ENCODE measurements around the gene C1QL1.

C1QL1 gene

GRCh38 chr17:44960691-44961090 lies 7.4 kb downstream of the C1QL1 start:
- no peak for TF ChIP-seq ZFX (IDR thresholded peaks at IDR 0.05)
- TF ChIP-seq, protein P1, sequence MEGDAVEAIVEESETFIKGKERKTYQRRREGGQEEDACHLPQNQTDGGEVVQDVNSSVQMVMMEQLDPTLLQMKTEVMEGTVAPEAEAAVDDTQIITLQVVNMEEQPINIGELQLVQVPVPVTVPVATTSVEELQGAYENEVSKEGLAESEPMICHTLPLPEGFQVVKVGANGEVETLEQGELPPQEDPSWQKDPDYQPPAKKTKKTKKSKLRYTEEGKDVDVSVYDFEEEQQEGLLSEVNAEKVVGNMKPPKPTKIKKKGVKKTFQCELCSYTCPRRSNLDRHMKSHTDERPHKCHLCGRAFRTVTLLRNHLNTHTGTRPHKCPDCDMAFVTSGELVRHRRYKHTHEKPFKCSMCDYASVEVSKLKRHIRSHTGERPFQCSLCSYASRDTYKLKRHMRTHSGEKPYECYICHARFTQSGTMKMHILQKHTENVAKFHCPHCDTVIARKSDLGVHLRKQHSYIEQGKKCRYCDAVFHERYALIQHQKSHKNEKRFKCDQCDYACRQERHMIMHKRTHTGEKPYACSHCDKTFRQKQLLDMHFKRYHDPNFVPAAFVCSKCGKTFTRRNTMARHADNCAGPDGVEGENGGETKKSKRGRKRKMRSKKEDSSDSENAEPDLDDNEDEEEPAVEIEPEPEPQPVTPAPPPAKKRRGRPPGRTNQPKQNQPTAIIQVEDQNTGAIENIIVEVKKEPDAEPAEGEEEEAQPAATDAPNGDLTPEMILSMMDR (conservative IDR thresholded peaks at IDR 0.05): no peak
- H3K27ac ChIP-seq: no peak overlapping the region

DNA sequence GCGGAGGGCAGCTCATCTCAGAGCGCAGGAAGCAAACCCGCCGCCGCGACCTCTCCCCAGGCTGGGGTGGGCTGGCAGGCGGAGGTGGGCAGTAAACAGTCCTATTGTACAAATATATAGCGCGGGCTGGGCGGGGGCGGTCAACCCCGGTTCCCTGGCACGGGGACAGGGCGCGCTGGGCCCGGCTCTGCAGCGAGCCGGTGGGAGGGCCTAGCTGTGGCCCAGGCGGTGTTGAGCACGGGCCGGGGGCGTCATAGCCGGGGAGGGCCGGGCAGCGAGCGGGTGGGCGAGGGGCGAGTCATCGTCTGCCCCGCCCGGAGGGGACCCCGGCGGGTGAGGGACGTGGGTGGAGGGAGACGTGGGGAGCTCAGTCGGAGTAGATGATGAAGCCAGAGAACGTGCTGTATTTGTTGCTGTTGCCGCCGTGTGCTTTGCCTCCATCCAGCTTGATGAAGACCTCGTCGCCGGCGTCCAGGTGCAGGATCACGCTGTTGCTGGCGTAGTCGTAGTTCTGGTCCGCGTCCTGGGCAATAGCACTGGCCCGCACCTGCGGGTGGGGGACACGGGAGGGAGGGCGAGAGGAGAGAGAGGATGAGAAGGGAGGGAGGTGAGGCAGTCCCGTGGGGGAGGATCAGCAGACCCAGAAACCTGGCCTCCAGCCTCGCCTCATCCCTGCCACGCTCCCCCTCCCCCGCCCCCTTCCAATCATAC lies 8.1 kb downstream of the C1QL1 start:
- TF ChIP-seq ZFX (IDR thresholded peaks at IDR 0.05): no peak
- TF ChIP-seq, protein P1 (conservative IDR thresholded peaks at IDR 0.05): no peak
- no peak overlapping the region for H3K27ac ChIP-seq

- TF ChIP-seq, protein P1 (conservative IDR thresholded peaks at IDR 0.05): no peak
- TF ChIP-seq ZFX (IDR thresholded peaks at IDR 0.05): no peak
- H3K27ac ChIP-seq: no peak overlapping the region
These were observed 10.8 kb downstream of the C1QL1 start for GRCh38 chr17:44956998-44957981.

GRCh38 chr17:44955674-44956425 lies 12.3 kb downstream of the C1QL1 start:
- no peak overlapping the region for H3K27ac ChIP-seq
- TF ChIP-seq, protein P1 (conservative IDR thresholded peaks at IDR 0.05): no peak
- TF ChIP-seq ZFX (IDR thresholded peaks at IDR 0.05): no peak

DNA sequence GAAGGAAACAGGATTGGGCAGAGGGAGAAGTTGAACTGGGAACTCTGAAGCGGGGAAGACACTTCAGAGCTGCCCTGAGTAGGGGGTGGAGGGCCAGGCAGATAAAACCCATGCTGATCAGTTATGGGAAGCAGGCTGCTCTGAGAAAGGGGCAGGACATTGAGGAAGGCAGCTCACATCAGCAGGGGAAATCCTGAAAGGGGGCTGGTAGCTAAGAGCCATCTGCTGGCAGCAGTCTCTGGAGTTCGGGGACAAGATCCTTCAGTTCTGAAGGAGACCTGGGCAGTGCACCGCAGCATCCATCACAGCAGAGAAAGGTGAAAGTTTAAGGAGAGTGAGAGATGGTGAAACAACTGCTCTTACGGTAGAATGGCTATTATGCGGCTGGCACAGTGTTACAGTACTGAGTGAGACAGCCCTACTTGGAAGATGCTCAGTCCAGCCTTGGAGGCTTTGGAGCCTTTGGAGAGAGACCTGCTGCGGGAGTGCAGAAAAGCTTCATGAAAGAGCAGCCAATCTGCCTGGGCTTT lies 15.1 kb downstream of the C1QL1 start:
- TF ChIP-seq ZFX (IDR thresholded peaks at IDR 0.05): no peak
- TF ChIP-seq, protein P1 (conservative IDR thresholded peaks at IDR 0.05): no peak
- H3K27ac ChIP-seq: no peak overlapping the region

GRCh38 chr17:44948315-44948795 lies 19.7 kb downstream of the C1QL1 start:
- TF ChIP-seq ZFX (IDR thresholded peaks at IDR 0.05): no peak
- TF ChIP-seq, protein P1 (conservative IDR thresholded peaks at IDR 0.05): no peak
- H3K27ac ChIP-seq: peak overlapping the region; percentile 94

Data from C4-2B (cell line).